GM23338 (cell line): Measurements from ENCODE around the gene FAM78A. TPM values are rescaled to one million over a fixed set of nuclear protein-coding genes. Genes with fewer than 3 reads are reported as not detected.

ENCODE experiments used
- ATAC-seq: fragments of 200-7000 bp; cut with Tn5 transposase; 3 replicates; pipeline ENCODE4 v1.9.1; 2020
- DNase-seq: peaks from one replicate; pipeline ENCODE4 v3.0.0-alpha.2; 2015; ENCODE audit warnings: low spot score
- H2AFZ ChIP-seq: fragments of 200-600 bp; sonication (generic); 2 replicates; pipeline ENCODE4 v1.8.0; 2016; ENCODE audit warnings: antibody characterized with exemption, mild to moderate bottlenecking, moderate library complexity
- H3F3A ChIP-seq: fragments of 200-600 bp; sonication (generic); replicated peaks from 2 replicates; pipeline ENCODE4 v1.8.0; 2017; ENCODE audit warnings: antibody characterized with exemption, mixed run types, low read depth
- H3K27ac ChIP-seq: fragments of 200-600 bp; sonication (generic); 2 replicates; pipeline ENCODE4 v1.6.1; 2016; ENCODE audit warnings: low read depth
- H3K27me3 ChIP-seq: fragments of 200-600 bp; sonication (generic); 2 replicates; pipeline ENCODE4 v1.8.0; 2016; ENCODE audit warnings: mild to moderate bottlenecking, mixed run types, moderate library complexity; ENCODE audit not compliant: insufficient read depth
- H3K36me3 ChIP-seq: fragments of 200-600 bp; sonication (generic); 2 replicates; pipeline ENCODE4 v1.8.0; 2016; ENCODE audit warnings: mild to moderate bottlenecking; ENCODE audit not compliant: insufficient read depth
- H3K4me1 ChIP-seq: fragments of 200-600 bp; sonication (generic); 2 replicates; pipeline ENCODE4 v1.8.0; 2016; ENCODE audit warnings: mild to moderate bottlenecking, moderate library complexity; ENCODE audit not compliant: insufficient read depth
- H3K4me2 ChIP-seq: fragments of 200-600 bp; sonication (generic); 2 replicates; pipeline ENCODE4 v1.7.1; 2017; ENCODE audit warnings: mixed run types
- H3K4me3 ChIP-seq: fragments of 200-600 bp; sonication (generic); 2 replicates; pipeline ENCODE4 v1.6.1; 2016; ENCODE audit warnings: mixed run types
- H3K79me2 ChIP-seq: fragments of 200-600 bp; sonication (generic); replicated peaks from 2 replicates; pipeline ENCODE4 v1.8.0; 2017; ENCODE audit warnings: mild to moderate bottlenecking; ENCODE audit not compliant: insufficient read depth
- H3K9me2 ChIP-seq: fragments of 200-600 bp; sonication (generic); 2 replicates; pipeline ENCODE4 v1.8.0; 2017; ENCODE audit not compliant: insufficient read depth
- H4K20me1 ChIP-seq: fragments of 200-600 bp; sonication (generic); replicated peaks from 2 replicates; pipeline ENCODE4 v1.8.0; 2017; ENCODE audit warnings: mild to moderate bottlenecking; ENCODE audit not compliant: insufficient read depth
- H3K27ac Mint-ChIP-seq: 2 replicates; pipeline ENCODE4 v1.8.0; 2020; ENCODE audit warnings: inconsistent platforms, mild to moderate bottlenecking, moderate library complexity, mixed read lengths
- H3K27me3 Mint-ChIP-seq: 3 replicates; pipeline ENCODE4 v1.8.0; 2022; ENCODE audit warnings: low read depth, mild to moderate bottlenecking, moderate library complexity, mixed read lengths, inconsistent platforms; ENCODE audit not compliant: insufficient read depth, poor library complexity
- H3K36me3 Mint-ChIP-seq: 3 replicates; pipeline ENCODE4 v1.8.0; 2021; ENCODE audit warnings: low read depth, mild to moderate bottlenecking, inconsistent platforms, moderate library complexity, mixed read lengths
- H3K4me1 Mint-ChIP-seq: 3 replicates; pipeline ENCODE4 v1.8.0; 2020; ENCODE audit warnings: mild to moderate bottlenecking, inconsistent platforms, mixed read lengths
- H3K4me3 Mint-ChIP-seq: 3 replicates; pipeline ENCODE4 v1.8.0; 2021; ENCODE audit warnings: moderate library complexity, mild to moderate bottlenecking, inconsistent platforms, mixed read lengths
- H3K9me3 Mint-ChIP-seq: 3 replicates; pipeline ENCODE4 v1.8.0; 2020; ENCODE audit warnings: moderate library complexity, mild to moderate bottlenecking, inconsistent platforms, mixed read lengths
- CREB1 ChIP-seq: fragments of 250-450 bp; sonication (Bioruptor Pico); IDR thresholded peaks from 2 replicates; pipeline ENCODE4 v1.5.0; 2020; ENCODE audit warnings: low read depth, mild to moderate bottlenecking, moderate library complexity
- EZH2 ChIP-seq: fragments of 200-600 bp; sonication (generic); IDR thresholded peaks from one replicate; pipeline ENCODE4 v1.8.0; 2017; ENCODE audit warnings: antibody characterized with exemption, mild to moderate bottlenecking, low read depth; ENCODE audit not compliant: unreplicated experiment
- EZH2phosphoT487 ChIP-seq: fragments of 200-600 bp; sonication (generic); IDR thresholded peaks from one replicate; pipeline ENCODE4 v1.8.1; 2018; ENCODE audit warnings: antibody characterized with exemption; ENCODE audit not compliant: unreplicated experiment
- JUNB ChIP-seq: IDR thresholded peaks from one replicate; pipeline ENCODE4 v1.6.1; 2016; ENCODE audit warnings: antibody characterized with exemption; ENCODE audit not compliant: unreplicated experiment
- NANOG ChIP-seq: IDR thresholded peaks from 2 replicates; pipeline ENCODE4 v1.6.1; 2016; ENCODE audit warnings: antibody characterized with exemption, borderline replicate concordance
- POLR2AphosphoS5 ChIP-seq: IDR thresholded peaks from 2 replicates; pipeline ENCODE4 v1.6.1; 2016; ENCODE audit warnings: antibody characterized with exemption, low read depth
- STAT1 ChIP-seq: IDR thresholded peaks from one replicate; pipeline ENCODE4 v1.6.1; 2016; ENCODE audit warnings: antibody characterized with exemption; ENCODE audit not compliant: unreplicated experiment
- ZNF114 ChIP-seq: fragments of 250-450 bp; sonication (Bioruptor Pico); IDR thresholded peaks from 2 replicates; pipeline ENCODE4 v1.5.0; 2020; ENCODE audit warnings: mild to moderate bottlenecking, moderate library complexity
- ZNF331 ChIP-seq: fragments of 250-450 bp; sonication (Bioruptor Pico); IDR thresholded peaks from 2 replicates; pipeline ENCODE4 v1.5.0; 2020; ENCODE audit warnings: low read depth, mild to moderate bottlenecking, moderate library complexity
- polyA plus RNA-seq: library from polyadenylated mRNA; unstranded; fragments of >200 nt; fragmentation: Nextera tagmentation; extraction: Ambion mirVana; gene quantifications from 2 replicates; pipeline ENCODE4 v1.2.1, GENCODE V29; 2016
- total RNA-seq: library from RNA; depleted of rRNA; stranded (reverse); fragments of >200 nt; shearing (Covaris generic); gene quantifications from 2 replicates; pipeline ENCODE4 v1.2.3, GENCODE V29; 2014
- TF ChIP-seq, protein P1 (sequence below), 2 experiments: fragments of 200-600 bp in 1 of 2; sonication (generic) in 1 of 2; conservative IDR thresholded peaks; 2 replicates each; pipeline versions ENCODE4 v1.5.1 to v1.6.1; 2016 to 2017; ENCODE audit warnings: antibody characterized with exemption in 2 of 2, low read depth in 2 of 2, mild to moderate bottlenecking in 2 of 2, moderate library complexity in 1 of 2
- TF ChIP-seq, protein P2 (sequence below): fragments of 250-450 bp; sonication (Bioruptor Pico); IDR thresholded peaks from 2 replicates; pipeline ENCODE4 v1.5.0; 2020; ENCODE audit warnings: mild to moderate bottlenecking, moderate library complexity
- TF ChIP-seq, protein P3 (sequence below): IDR thresholded peaks from 2 replicates; pipeline ENCODE4 v1.6.1; 2016; ENCODE audit warnings: antibody characterized with exemption
- TF ChIP-seq, protein P4 (sequence below): IDR thresholded peaks from one replicate; pipeline ENCODE4 v1.6.1; 2018; ENCODE audit warnings: antibody characterized with exemption; ENCODE audit not compliant: unreplicated experiment

The FAM78A gene
- total and polyA plus RNA-seq, 2 experiments from 2014 or later = 0.57 to 2.1 TPM

DNA sequence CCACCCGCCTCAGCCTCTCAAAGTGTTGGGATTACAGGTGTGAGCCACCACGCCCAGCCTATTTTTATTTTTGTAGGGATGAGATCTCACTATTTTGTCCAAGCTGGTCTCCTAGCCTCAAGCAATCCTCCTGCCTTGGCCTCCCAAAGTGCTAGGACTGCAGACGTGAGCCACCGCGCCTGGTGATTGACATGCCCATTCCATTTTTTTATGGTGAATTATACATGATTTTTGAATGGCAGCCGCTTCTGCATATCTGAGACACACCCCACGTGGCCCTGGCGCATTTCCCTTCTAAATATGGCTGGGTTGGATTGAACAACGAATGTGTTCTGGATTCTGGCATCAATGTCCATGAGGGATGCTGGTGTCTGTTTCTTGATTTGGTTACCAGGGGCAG is 35.9 kb upstream of the FAM78A start:
- H3K4me3 Mint-ChIP-seq = no peak overlapping the region
- Histone ChIP-seq H3K27ac (no peak overlapping the region), H3K9me2 (no peaks in the 10 kb centered on the region), H3K36me3 (no peaks in the 10 kb centered on the region), H3K4me3 (no peak overlapping the region), H3K27me3 (no peaks in the 10 kb centered on the region), H2AFZ (no peak overlapping the region), H3K79me2 (no peaks in the 10 kb centered on the region), H3K4me1 (no peaks in the 10 kb centered on the region), H3F3A (peaks cover 3% of the 10 kb centered on the region; the same call in 1 of the 2 replicates), H3K4me2 (no peak overlapping the region), H4K20me1 (no peaks in the 10 kb centered on the region)
- TF ChIP-seq EZH2 (no peak), STAT1 (no peak), NANOG (no peak), CREB1 (no peak), EZH2phosphoT487 (no peak), ZNF331 (CRISPR knock-in tag) (no peak), POLR2AphosphoS5 (no peak), ZNF114 (CRISPR knock-in tag) (no peak), JUNB (no peak)
- TF ChIP-seq, protein P1, sequence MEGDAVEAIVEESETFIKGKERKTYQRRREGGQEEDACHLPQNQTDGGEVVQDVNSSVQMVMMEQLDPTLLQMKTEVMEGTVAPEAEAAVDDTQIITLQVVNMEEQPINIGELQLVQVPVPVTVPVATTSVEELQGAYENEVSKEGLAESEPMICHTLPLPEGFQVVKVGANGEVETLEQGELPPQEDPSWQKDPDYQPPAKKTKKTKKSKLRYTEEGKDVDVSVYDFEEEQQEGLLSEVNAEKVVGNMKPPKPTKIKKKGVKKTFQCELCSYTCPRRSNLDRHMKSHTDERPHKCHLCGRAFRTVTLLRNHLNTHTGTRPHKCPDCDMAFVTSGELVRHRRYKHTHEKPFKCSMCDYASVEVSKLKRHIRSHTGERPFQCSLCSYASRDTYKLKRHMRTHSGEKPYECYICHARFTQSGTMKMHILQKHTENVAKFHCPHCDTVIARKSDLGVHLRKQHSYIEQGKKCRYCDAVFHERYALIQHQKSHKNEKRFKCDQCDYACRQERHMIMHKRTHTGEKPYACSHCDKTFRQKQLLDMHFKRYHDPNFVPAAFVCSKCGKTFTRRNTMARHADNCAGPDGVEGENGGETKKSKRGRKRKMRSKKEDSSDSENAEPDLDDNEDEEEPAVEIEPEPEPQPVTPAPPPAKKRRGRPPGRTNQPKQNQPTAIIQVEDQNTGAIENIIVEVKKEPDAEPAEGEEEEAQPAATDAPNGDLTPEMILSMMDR (conservative IDR thresholded peaks at IDR 0.05; ENCODE audit: low read depth in 2 of 2) = no peak
- TF ChIP-seq, protein P2, sequence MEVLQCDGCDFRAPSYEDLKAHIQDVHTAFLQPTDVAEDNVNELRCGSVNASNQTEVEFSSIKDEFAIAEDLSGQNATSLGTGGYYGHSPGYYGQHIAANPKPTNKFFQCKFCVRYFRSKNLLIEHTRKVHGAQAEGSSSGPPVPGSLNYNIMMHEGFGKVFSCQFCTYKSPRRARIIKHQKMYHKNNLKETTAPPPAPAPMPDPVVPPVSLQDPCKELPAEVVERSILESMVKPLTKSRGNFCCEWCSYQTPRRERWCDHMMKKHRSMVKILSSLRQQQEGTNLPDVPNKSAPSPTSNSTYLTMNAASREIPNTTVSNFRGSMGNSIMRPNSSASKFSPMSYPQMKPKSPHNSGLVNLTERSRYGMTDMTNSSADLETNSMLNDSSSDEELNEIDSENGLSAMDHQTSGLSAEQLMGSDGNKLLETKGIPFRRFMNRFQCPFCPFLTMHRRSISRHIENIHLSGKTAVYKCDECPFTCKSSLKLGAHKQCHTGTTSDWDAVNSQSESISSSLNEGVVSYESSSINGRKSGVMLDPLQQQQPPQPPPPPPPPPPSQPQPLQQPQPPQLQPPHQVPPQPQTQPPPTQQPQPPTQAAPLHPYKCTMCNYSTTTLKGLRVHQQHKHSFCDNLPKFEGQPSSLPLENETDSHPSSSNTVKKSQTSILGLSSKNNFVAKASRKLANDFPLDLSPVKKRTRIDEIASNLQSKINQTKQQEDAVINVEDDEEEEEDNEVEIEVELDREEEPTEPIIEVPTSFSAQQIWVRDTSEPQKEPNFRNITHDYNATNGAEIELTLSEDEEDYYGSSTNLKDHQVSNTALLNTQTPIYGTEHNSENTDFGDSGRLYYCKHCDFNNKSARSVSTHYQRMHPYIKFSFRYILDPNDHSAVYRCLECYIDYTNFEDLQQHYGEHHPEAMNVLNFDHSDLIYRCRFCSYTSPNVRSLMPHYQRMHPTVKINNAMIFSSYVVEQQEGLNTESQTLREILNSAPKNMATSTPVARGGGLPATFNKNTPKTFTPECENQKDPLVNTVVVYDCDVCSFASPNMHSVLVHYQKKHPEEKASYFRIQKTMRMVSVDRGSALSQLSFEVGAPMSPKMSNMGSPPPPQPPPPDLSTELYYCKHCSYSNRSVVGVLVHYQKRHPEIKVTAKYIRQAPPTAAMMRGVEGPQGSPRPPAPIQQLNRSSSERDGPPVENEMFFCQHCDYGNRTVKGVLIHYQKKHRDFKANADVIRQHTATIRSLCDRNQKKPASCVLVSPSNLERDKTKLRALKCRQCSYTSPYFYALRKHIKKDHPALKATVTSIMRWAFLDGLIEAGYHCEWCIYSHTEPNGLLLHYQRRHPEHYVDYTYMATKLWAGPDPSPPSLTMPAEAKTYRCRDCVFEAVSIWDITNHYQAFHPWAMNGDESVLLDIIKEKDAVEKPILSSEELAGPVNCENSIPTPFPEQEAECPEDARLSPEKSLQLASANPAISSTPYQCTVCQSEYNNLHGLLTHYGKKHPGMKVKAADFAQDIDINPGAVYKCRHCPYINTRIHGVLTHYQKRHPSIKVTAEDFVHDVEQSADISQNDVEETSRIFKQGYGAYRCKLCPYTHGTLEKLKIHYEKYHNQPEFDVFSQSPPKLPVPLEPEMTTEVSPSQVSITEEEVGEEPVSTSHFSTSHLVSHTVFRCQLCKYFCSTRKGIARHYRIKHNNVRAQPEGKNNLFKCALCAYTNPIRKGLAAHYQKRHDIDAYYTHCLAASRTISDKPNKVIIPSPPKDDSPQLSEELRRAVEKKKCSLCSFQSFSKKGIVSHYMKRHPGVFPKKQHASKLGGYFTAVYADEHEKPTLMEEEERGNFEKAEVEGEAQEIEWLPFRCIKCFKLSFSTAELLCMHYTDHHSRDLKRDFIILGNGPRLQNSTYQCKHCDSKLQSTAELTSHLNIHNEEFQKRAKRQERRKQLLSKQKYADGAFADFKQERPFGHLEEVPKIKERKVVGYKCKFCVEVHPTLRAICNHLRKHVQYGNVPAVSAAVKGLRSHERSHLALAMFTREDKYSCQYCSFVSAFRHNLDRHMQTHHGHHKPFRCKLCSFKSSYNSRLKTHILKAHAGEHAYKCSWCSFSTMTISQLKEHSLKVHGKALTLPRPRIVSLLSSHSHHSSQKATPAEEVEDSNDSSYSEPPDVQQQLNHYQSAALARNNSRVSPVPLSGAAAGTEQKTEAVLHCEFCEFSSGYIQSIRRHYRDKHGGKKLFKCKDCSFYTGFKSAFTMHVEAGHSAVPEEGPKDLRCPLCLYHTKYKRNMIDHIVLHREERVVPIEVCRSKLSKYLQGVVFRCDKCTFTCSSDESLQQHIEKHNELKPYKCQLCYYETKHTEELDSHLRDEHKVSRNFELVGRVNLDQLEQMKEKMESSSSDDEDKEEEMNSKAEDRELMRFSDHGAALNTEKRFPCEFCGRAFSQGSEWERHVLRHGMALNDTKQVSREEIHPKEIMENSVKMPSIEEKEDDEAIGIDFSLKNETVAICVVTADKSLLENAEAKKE (CRISPR knock-in tag) = no peak
- TF ChIP-seq, protein P3, sequence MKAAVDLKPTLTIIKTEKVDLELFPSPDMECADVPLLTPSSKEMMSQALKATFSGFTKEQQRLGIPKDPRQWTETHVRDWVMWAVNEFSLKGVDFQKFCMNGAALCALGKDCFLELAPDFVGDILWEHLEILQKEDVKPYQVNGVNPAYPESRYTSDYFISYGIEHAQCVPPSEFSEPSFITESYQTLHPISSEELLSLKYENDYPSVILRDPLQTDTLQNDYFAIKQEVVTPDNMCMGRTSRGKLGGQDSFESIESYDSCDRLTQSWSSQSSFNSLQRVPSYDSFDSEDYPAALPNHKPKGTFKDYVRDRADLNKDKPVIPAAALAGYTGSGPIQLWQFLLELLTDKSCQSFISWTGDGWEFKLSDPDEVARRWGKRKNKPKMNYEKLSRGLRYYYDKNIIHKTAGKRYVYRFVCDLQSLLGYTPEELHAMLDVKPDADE = no peak
- TF ChIP-seq, protein P4, sequence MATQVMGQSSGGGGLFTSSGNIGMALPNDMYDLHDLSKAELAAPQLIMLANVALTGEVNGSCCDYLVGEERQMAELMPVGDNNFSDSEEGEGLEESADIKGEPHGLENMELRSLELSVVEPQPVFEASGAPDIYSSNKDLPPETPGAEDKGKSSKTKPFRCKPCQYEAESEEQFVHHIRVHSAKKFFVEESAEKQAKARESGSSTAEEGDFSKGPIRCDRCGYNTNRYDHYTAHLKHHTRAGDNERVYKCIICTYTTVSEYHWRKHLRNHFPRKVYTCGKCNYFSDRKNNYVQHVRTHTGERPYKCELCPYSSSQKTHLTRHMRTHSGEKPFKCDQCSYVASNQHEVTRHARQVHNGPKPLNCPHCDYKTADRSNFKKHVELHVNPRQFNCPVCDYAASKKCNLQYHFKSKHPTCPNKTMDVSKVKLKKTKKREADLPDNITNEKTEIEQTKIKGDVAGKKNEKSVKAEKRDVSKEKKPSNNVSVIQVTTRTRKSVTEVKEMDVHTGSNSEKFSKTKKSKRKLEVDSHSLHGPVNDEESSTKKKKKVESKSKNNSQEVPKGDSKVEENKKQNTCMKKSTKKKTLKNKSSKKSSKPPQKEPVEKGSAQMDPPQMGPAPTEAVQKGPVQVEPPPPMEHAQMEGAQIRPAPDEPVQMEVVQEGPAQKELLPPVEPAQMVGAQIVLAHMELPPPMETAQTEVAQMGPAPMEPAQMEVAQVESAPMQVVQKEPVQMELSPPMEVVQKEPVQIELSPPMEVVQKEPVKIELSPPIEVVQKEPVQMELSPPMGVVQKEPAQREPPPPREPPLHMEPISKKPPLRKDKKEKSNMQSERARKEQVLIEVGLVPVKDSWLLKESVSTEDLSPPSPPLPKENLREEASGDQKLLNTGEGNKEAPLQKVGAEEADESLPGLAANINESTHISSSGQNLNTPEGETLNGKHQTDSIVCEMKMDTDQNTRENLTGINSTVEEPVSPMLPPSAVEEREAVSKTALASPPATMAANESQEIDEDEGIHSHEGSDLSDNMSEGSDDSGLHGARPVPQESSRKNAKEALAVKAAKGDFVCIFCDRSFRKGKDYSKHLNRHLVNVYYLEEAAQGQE = no peak
- no peaks in the 10 kb centered on the region; the same call in 2 of the 3 replicates for H3K36me3 Mint-ChIP-seq
- DNase-seq (no peak), ATAC-seq (no peak)
- H3K9me3 Mint-ChIP-seq = no peaks in the 10 kb centered on the region
- H3K27me3 Mint-ChIP-seq = peaks cover 10% of the 10 kb centered on the region
- no peak overlapping the region for H3K27ac Mint-ChIP-seq
- H3K4me1 Mint-ChIP-seq = peaks cover 4% of the 10 kb centered on the region; the same call in 1 of the 3 replicates
